ENCODE results near the gene NDUFB10.

DNA sequence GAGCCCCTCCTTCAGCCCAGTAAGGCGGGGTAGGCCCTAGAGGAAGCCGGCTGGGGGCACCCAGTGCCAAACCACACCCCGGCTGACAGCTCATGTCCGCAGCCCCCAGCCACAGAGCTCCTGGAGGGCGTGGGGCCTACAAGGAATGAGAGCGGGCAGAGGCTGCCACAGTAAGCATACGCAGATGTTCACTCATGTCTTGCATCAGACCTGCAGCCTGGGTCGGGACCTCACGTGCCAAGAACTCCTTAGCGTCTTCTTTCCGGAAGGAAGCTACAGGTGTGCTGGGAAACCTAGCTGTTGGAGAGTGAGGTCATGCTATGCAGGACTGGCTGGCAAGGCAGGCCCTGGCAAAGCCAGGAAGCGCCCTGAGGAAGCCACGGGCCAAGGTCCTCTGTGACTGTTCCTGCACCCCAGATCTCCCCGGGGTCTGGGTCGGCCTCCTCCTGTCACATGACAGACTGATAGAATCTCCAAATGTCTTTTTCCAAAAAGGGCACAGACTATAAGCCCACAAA lies 48.7 kb downstream of the NDUFB10 start:
- TF ChIP-seq TCF7 (IDR thresholded peaks at IDR 0.05; ENCODE audit: borderline replicate concordance): no peak
- no peak for TF ChIP-seq ZNF384 (IDR thresholded peaks at IDR 0.05; ENCODE audit: borderline replicate concordance, low read depth, low read length)
- 0 out of 2 replicates have a peak, but pooled peaks have one; percentile 32 for TF ChIP-seq POLR2A (IDR thresholded peaks at IDR 0.05; ENCODE audit: low read depth, low read length)
- TF ChIP-seq, protein P1, sequence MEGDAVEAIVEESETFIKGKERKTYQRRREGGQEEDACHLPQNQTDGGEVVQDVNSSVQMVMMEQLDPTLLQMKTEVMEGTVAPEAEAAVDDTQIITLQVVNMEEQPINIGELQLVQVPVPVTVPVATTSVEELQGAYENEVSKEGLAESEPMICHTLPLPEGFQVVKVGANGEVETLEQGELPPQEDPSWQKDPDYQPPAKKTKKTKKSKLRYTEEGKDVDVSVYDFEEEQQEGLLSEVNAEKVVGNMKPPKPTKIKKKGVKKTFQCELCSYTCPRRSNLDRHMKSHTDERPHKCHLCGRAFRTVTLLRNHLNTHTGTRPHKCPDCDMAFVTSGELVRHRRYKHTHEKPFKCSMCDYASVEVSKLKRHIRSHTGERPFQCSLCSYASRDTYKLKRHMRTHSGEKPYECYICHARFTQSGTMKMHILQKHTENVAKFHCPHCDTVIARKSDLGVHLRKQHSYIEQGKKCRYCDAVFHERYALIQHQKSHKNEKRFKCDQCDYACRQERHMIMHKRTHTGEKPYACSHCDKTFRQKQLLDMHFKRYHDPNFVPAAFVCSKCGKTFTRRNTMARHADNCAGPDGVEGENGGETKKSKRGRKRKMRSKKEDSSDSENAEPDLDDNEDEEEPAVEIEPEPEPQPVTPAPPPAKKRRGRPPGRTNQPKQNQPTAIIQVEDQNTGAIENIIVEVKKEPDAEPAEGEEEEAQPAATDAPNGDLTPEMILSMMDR (IDR thresholded peaks at IDR 0.05 in 2 of 3, conservative IDR thresholded peaks at IDR 0.05 in 1 of 3; ENCODE audit: control insufficient read depth in 2 of 3, extremely low read depth in 1 of 3, insufficient read depth in 1 of 3, low read depth in 3 of 3, low read length in 3 of 3): no peak
- TF ChIP-seq, protein P2, sequence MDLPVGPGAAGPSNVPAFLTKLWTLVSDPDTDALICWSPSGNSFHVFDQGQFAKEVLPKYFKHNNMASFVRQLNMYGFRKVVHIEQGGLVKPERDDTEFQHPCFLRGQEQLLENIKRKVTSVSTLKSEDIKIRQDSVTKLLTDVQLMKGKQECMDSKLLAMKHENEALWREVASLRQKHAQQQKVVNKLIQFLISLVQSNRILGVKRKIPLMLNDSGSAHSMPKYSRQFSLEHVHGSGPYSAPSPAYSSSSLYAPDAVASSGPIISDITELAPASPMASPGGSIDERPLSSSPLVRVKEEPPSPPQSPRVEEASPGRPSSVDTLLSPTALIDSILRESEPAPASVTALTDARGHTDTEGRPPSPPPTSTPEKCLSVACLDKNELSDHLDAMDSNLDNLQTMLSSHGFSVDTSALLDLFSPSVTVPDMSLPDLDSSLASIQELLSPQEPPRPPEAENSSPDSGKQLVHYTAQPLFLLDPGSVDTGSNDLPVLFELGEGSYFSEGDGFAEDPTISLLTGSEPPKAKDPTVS (IDR thresholded peaks at IDR 0.05; ENCODE audit: low read depth, low read length): no peak
- TF ChIP-seq, protein P3, sequence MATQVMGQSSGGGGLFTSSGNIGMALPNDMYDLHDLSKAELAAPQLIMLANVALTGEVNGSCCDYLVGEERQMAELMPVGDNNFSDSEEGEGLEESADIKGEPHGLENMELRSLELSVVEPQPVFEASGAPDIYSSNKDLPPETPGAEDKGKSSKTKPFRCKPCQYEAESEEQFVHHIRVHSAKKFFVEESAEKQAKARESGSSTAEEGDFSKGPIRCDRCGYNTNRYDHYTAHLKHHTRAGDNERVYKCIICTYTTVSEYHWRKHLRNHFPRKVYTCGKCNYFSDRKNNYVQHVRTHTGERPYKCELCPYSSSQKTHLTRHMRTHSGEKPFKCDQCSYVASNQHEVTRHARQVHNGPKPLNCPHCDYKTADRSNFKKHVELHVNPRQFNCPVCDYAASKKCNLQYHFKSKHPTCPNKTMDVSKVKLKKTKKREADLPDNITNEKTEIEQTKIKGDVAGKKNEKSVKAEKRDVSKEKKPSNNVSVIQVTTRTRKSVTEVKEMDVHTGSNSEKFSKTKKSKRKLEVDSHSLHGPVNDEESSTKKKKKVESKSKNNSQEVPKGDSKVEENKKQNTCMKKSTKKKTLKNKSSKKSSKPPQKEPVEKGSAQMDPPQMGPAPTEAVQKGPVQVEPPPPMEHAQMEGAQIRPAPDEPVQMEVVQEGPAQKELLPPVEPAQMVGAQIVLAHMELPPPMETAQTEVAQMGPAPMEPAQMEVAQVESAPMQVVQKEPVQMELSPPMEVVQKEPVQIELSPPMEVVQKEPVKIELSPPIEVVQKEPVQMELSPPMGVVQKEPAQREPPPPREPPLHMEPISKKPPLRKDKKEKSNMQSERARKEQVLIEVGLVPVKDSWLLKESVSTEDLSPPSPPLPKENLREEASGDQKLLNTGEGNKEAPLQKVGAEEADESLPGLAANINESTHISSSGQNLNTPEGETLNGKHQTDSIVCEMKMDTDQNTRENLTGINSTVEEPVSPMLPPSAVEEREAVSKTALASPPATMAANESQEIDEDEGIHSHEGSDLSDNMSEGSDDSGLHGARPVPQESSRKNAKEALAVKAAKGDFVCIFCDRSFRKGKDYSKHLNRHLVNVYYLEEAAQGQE (IDR thresholded peaks at IDR 0.05; ENCODE audit: low read depth, low read length): no peak
- TF ChIP-seq HCFC1 (IDR thresholded peaks at IDR 0.05; ENCODE audit: low read length): no peak
- TF ChIP-seq CREB1 (IDR thresholded peaks at IDR 0.05; ENCODE audit: low read depth): no peak
- TF ChIP-seq PML (IDR thresholded peaks at IDR 0.05; ENCODE audit: low read length): no peak
- no peak for TF ChIP-seq TAF1 (IDR thresholded peaks at IDR 0.05; ENCODE audit: borderline replicate concordance, low read depth, low read length)
- TF ChIP-seq BMI1 (IDR thresholded peaks at IDR 0.05; ENCODE audit: borderline replicate concordance): no peak

Measured in GM12878 (cell line).